ENCODE measurements around the gene TWSG1. TPM values are rescaled to one million over a fixed set of nuclear protein-coding genes. Genes with fewer than 3 reads are reported as not detected.

TWSG1 gene
- 208 and 471 TPM in 2 replicates for total RNA-seq

GRCh38 chr18:9334329-9334972, at the start of gene TWSG1:
TWSG1 (plus strand) TSS chr18:9334773; CDS start chr18:9337230, 2,457 bp downstream.

Other genes starting within 250 kb of the TWSG1 start
- gene NDUFV2, start 232.1 kb upstream of the TWSG1 start, total RNA-seq: 68.9 and 119 TPM in 2 replicates
- 39.6 and 88.0 TPM in 2 replicates for gene ANKRD12, start 198.0 kb upstream of the TWSG1 start, total RNA-seq
- gene RALBP1, start 140.7 kb downstream of the TWSG1 start, total RNA-seq: 55.6 and 58.2 TPM in 2 replicates

Data from bronchial smooth muscle cell (primary cell).